ENCODE data around the gene TCHHL1. TPM values are rescaled to one million over a fixed set of nuclear protein-coding genes. Genes with fewer than 3 reads are reported as not detected.

TCHHL1 gene
- total and polyA plus RNA-seq, 2 of the 4 experiments (the other 2 are of a cell fraction), result not detected

DNA sequence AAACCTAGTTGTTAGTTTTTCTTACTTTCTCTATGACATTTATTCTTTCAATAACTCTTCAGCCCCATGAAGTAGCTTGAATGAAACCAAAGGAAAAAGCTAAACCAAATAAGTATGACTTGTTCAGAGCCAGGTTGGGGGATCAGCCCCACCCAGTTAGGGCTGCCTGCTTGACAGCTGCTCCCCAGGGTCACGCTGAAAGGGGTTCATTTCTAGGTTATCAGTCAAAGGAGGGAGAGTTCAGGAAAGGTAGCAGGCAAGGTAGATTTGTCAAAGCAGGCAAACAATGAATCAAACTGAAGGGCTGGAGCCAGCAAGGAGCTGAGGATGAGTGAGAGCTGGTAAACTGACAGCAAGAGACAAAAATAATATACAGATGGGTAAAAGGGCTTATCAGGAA lies 49.0 kb downstream of the TCHHL1 start:
- Histone ChIP-seq H3K23ac (ENCODE audit: low read depth, low read length) (no peak overlapping the region), H3K9ac (ENCODE audit: low read depth, low read length) (no peak overlapping the region), H4K8ac (ENCODE audit: low read depth in 2 of 2, low read length in 2 of 2) (no peak overlapping the region), H2AK9ac (replicated peaks; ENCODE audit: low read depth, low read length, poor library complexity) (no peak overlapping the region), H3K14ac (replicated peaks; ENCODE audit: low read depth, low read length) (no peak overlapping the region), H3K36me3 (ENCODE audit: control insufficient read depth, insufficient read depth, low read length) (no peaks in the 10 kb centered on the region), H2BK15ac (ENCODE audit: low read depth, low read length) (no peak overlapping the region), H3K79me1 (ENCODE audit: low read depth in 1 of 2, low read length in 2 of 2) (peaks cover under 1 to 1% of the 10 kb centered on the region in 2 experiments; a peak in 3 of 4 replicates), H3K56ac (ENCODE audit: extremely low read depth, insufficient read depth, low read length) (no peak overlapping the region), H4K91ac (ENCODE audit: insufficient read depth, low read depth, low read length) (no peak overlapping the region), H3K27me3 (ENCODE audit: control insufficient read depth, insufficient read depth, low read length) (peaks cover 28% of the 10 kb centered on the region), H3K4ac (ENCODE audit: low read depth, low read length) (no peak overlapping the region), H4K5ac (ENCODE audit: low read depth, low read length) (no peak overlapping the region), H2BK120ac (ENCODE audit: low read depth, low read length) (no peak overlapping the region), H3K4me2 (ENCODE audit: low read depth, low read length) (no peak overlapping the region), H2BK20ac (ENCODE audit: low read depth, low read length) (no peak overlapping the region), H2BK5ac (ENCODE audit: low read depth, low read length, poor library complexity, severe bottlenecking) (no peak overlapping the region), H2AFZ (replicated peaks; ENCODE audit: low read length, poor library complexity) (no peak overlapping the region), H3K9me3 (ENCODE audit: control insufficient read depth, insufficient read depth, low read length) (no peaks in the 10 kb centered on the region), H3K18ac (ENCODE audit: low read depth, low read length) (no peak overlapping the region), H4K20me1 (ENCODE audit: insufficient read depth, low read length) (peaks cover 2% of the 10 kb centered on the region; the same call in 1 of the 2 replicates), H3K27ac (ENCODE audit: insufficient read depth, low read length) (no peak overlapping the region), H2AK5ac (ENCODE audit: low read depth, low read length) (no peak overlapping the region), H3K4me3 (ENCODE audit: insufficient read depth, low read depth, low read length) (no peak overlapping the region), H3K9me1 (ENCODE audit: insufficient read depth, low read length) (no peaks in the 10 kb centered on the region), H3K4me1 (ENCODE audit: control insufficient read depth, insufficient read depth, low read length) (peaks cover under 1% of the 10 kb centered on the region; the same call in 1 of the 2 replicates)
- dilution Hi-C loops (cut with HindIII; ENCODE audit: low sequenced_read_pairs, unreplicated experiment) (no loop called here), in situ Hi-C loops (cut with MboI; ENCODE audit: low sequenced_read_pairs) (no loop called here), intact Hi-C loops (cut with micrococcal nuclease) (no loop called here)
- POLR2A ChIA-PET (ENCODE audit: unreplicated experiment), result no interaction called here
- TF ChIP-seq RCOR1 (IDR thresholded peaks at IDR 0.05; ENCODE audit: insufficient replicate concordance, low read length) (no peak), MAFK (IDR thresholded peaks at IDR 0.05; ENCODE audit: low read depth, low read length) (no peak), FOS (IDR thresholded peaks at IDR 0.05; ENCODE audit: low read depth, low read length) (no peak), RFX5 (IDR thresholded peaks at IDR 0.05; ENCODE audit: low read depth, low read length) (no peak), CEBPB (IDR thresholded peaks at IDR 0.05; ENCODE audit: low read depth, low read length) (no peak), BHLHE40 (IDR thresholded peaks at IDR 0.05; ENCODE audit: low read depth, low read length) (no peak), RAD21 (IDR thresholded peaks at IDR 0.05; ENCODE audit: low read length) (no peak), CHD1 (IDR thresholded peaks at IDR 0.05; ENCODE audit: low read depth, low read length) (no peak), MAZ (IDR thresholded peaks at IDR 0.05; ENCODE audit: borderline replicate concordance, low read depth, low read length) (no peak), SMC3 (IDR thresholded peaks at IDR 0.05; ENCODE audit: low read depth, low read length) (no peak), MXI1 (IDR thresholded peaks at IDR 0.05; ENCODE audit: borderline replicate concordance, low read depth, low read length) (no peak), NFE2L2 (IDR thresholded peaks at IDR 0.05; ENCODE audit: low read depth, low read length) (no peak)
- TF ChIP-seq, protein P1, sequence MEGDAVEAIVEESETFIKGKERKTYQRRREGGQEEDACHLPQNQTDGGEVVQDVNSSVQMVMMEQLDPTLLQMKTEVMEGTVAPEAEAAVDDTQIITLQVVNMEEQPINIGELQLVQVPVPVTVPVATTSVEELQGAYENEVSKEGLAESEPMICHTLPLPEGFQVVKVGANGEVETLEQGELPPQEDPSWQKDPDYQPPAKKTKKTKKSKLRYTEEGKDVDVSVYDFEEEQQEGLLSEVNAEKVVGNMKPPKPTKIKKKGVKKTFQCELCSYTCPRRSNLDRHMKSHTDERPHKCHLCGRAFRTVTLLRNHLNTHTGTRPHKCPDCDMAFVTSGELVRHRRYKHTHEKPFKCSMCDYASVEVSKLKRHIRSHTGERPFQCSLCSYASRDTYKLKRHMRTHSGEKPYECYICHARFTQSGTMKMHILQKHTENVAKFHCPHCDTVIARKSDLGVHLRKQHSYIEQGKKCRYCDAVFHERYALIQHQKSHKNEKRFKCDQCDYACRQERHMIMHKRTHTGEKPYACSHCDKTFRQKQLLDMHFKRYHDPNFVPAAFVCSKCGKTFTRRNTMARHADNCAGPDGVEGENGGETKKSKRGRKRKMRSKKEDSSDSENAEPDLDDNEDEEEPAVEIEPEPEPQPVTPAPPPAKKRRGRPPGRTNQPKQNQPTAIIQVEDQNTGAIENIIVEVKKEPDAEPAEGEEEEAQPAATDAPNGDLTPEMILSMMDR (conservative IDR thresholded peaks at IDR 0.05; ENCODE audit: low read depth, low read length), result no peak
- TF ChIP-seq, protein P2, sequence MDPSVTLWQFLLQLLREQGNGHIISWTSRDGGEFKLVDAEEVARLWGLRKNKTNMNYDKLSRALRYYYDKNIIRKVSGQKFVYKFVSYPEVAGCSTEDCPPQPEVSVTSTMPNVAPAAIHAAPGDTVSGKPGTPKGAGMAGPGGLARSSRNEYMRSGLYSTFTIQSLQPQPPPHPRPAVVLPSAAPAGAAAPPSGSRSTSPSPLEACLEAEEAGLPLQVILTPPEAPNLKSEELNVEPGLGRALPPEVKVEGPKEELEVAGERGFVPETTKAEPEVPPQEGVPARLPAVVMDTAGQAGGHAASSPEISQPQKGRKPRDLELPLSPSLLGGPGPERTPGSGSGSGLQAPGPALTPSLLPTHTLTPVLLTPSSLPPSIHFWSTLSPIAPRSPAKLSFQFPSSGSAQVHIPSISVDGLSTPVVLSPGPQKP (IDR thresholded peaks at IDR 0.05; ENCODE audit: borderline replicate concordance, low read depth, low read length), result no peak
- CTCF ChIA-PET, result no interaction called here
- BruUV-seq (replicated peaks), result no TSS peak
- no peak for DNase-seq
- no peak for ATAC-seq (ENCODE audit: low read depth)
- no CpG with 5 or more reads among the region's 1 CpG for WGBS, 2 experiments (ENCODE audit: extremely low coverage in 2 of 2, insufficient read length in 1 of 2)
